Colonic mucosa (tissue), 4 donors: ENCODE data around the gene HSD17B8. TPM values are rescaled to one million over a fixed set of nuclear protein-coding genes. Genes with fewer than 3 reads are reported as not detected.

Experiments
- DNase-seq: peaks from one replicate; pipeline ENCODE4 v3.0.0-alpha.2; 2020
- H3K27ac ChIP-seq: fragments of 200-600 bp; one replicate; pipeline ENCODE4 v1.8.0; 2021
- H3K27me3 ChIP-seq: fragments of 200-600 bp; one replicate; pipeline ENCODE4 v1.8.0; 2021
- H3K36me3 ChIP-seq: fragments of 200-600 bp; one replicate; pipeline ENCODE4 v1.8.0; 2021
- H3K4me1 ChIP-seq: fragments of 200-600 bp; one replicate; pipeline ENCODE4 v1.8.0; 2021; ENCODE audit warnings: mild to moderate bottlenecking
- H3K4me3 ChIP-seq: fragments of 200-600 bp; one replicate; pipeline ENCODE4 v1.8.0; 2021
- H3K9ac ChIP-seq, 2 donors: one replicate each; pipeline ENCODE4 v1.7.0; 2013; ENCODE audit warnings: control low read depth in 2 of 2, low read depth in 2 of 2, low read length in 2 of 2
- H3K9me3 ChIP-seq: fragments of 200-600 bp; one replicate; pipeline ENCODE4 v1.8.0; 2021
- intact Hi-C: fragments of 100-400 bp; cut with DNase I; formaldehyde crosslinking; loops from one replicate; pipeline ENCODE4 v1.14.1; 2022
- total RNA-seq, 2 donors: library from RNA; stranded (reverse); fragmentation: NEBNext Ultra II Directional in 1 of 2; extraction: Animal tissue kit (Norgen Biotek cat#: 25700) in 1 of 2; gene quantifications; one replicate each; pipeline ENCODE4 v1.2.1, GENCODE V29; 2021
- TF ChIP-seq, protein P1 (sequence below): fragments of 200-600 bp; IDR thresholded peaks from one replicate; pipeline ENCODE4 v1.8.0; 2022; ENCODE audit warnings: antibody characterized with exemption, mild to moderate bottlenecking
- donor health status: healthy.
- donor health status: DM: no; HTN: no; CAD: no.
- donor health status: DM: no; HTN: no; CAD: no.

Gene HSD17B8
- total RNA-seq, 2 donors from 2014 or later = 13.0 to 23.7 TPM

DNA sequence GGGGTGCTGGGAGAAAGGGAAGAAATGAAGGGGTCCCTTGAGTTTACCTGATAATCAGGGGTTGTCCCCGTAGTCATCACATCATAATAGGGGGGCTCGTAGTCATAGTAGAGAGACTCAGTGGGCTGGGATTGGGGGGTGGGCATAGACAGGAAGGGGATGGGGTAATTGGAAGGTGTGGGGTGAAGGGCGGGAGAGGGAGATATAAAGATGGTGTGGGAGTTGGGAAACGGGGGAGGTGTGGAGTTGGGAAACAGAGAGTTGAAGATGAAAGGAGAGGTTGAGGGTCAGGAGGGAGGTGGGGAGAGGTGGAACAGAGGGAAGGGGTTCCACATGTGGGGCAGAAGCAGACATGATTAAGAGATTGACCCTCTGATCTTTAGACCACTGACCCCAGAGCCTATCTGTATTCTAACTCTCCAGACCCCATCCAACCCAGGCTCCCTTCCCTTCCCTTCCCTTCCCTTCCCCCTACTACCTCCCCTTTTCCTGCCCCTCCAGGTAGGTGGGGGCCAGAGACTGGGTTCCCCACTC, 18.7 kb upstream of the HSD17B8 start:
- intact Hi-C loops = no loop called here
- H3K27ac ChIP-seq = no peak overlapping the region
- no peak overlapping the region for H3K4me3 ChIP-seq
- no peaks in the 10 kb centered on the region for H3K36me3 ChIP-seq
- TF ChIP-seq, protein P1, sequence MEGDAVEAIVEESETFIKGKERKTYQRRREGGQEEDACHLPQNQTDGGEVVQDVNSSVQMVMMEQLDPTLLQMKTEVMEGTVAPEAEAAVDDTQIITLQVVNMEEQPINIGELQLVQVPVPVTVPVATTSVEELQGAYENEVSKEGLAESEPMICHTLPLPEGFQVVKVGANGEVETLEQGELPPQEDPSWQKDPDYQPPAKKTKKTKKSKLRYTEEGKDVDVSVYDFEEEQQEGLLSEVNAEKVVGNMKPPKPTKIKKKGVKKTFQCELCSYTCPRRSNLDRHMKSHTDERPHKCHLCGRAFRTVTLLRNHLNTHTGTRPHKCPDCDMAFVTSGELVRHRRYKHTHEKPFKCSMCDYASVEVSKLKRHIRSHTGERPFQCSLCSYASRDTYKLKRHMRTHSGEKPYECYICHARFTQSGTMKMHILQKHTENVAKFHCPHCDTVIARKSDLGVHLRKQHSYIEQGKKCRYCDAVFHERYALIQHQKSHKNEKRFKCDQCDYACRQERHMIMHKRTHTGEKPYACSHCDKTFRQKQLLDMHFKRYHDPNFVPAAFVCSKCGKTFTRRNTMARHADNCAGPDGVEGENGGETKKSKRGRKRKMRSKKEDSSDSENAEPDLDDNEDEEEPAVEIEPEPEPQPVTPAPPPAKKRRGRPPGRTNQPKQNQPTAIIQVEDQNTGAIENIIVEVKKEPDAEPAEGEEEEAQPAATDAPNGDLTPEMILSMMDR = no peak
- no peaks in the 10 kb centered on the region for H3K4me1 ChIP-seq
- no peak overlapping the region for H3K9ac ChIP-seq
- peaks cover under 1% of the 10 kb centered on the region for H3K27me3 ChIP-seq
- no peaks in the 10 kb centered on the region for H3K9me3 ChIP-seq
- no peak for DNase-seq

DNA sequence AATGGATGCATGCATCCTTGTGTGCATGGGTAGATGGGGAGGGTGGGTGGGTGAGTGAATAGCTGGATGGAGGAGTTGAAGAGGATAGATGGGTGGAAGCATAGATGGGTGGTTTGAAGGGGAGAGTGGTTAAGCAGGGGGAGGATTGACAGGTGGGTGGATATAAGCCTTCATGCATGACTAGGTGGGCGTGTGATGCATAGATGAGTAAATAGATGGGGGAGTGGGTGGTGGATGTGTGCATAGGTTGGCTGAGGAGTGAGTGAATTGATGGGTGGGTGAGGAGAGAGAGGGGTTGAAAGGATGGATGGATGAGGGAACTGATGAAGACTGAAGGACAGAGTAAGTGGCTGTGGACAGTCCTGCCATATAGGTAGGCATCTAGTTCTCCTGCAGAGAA, 16.6 kb upstream of the HSD17B8 start:
- Histone ChIP-seq H3K9ac (no peak overlapping the region), H3K4me1 (peaks cover 6% of the 10 kb centered on the region), H3K4me3 (no peak overlapping the region), H3K27me3 (peaks cover 22% of the 10 kb centered on the region), H3K36me3 (no peaks in the 10 kb centered on the region), H3K9me3 (no peaks in the 10 kb centered on the region), H3K27ac (no peak overlapping the region)
- TF ChIP-seq, protein P1 = no peak
- DNase-seq = no peak
- intact Hi-C loops = no loop called here

DNA sequence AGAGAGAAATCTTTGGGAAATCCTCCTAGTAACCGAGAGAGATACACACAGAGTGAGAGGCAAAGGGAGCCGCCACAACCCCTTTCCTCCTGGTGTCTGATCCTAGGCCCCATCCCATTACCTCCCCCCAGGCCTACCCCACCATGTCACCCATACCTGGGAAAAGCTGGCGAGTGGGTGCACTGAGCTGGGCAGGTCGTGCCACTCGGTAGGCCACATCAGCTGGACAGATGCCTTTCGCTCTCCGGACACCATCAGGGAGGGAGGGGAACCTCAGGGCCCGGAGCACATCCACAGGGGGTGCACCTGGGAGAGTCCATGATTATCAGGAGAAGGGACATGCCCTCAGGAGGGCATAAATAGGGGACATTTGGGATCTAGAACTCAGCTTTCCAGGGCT, 15.3 kb upstream of the HSD17B8 start:
- Histone ChIP-seq H3K9me3 (no peaks in the 10 kb centered on the region), H3K36me3 (no peaks in the 10 kb centered on the region), H3K27ac (no peak overlapping the region), H3K4me1 (peaks cover 6% of the 10 kb centered on the region), H3K9ac (no peak overlapping the region), H3K4me3 (no peak overlapping the region), H3K27me3 (peaks cover 24% of the 10 kb centered on the region)
- intact Hi-C loops = no loop called here
- TF ChIP-seq, protein P1 = no peak
- no peak for DNase-seq

DNA sequence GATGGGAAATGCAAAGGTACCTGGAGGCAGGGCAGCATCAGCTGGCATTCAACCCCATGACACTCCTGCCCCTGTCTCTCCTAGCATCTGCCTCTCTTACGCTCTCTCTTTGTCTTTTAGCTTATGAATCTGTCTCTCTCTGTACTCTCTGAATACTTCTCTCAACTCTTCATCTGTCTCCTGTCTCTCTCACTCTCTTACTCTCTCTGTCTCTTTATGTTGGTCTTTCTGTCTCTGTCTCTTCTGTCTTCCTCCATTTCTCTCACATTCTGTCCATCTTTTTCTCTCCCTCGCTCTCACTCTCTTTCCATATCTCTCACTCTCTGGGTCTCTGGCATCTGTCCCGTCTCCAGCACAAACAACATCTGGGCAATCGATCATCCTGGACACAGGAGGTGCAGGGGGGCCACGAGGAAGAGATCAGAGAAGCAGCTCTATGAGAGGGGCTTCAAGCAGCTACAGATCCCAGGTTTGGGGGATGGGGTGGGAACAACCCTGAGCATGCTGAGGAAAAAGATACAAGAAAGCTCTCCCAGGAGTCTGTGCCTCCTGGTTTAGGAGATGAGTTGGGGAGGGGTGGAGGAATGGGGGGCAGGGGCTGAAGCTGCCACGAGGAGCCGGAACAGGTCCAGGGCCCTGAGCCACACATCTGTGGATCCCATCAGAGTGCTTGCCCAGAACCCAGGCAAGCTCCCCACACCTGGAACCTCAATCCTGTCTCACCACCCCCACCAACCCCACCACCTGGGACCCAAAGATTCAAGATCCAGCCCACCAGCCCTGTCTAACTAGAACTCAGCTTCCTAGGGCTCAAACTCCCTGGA, 14.6 kb upstream of the HSD17B8 start:
- no peak overlapping the region for H3K27ac ChIP-seq
- TF ChIP-seq, protein P1 = no peak
- H3K36me3 ChIP-seq = no peaks in the 10 kb centered on the region
- no peak for DNase-seq
- H3K4me1 ChIP-seq = peaks cover 6% of the 10 kb centered on the region
- peaks cover 24% of the 10 kb centered on the region for H3K27me3 ChIP-seq
- H3K9me3 ChIP-seq = no peaks in the 10 kb centered on the region
- no peak overlapping the region for H3K4me3 ChIP-seq
- no peak overlapping the region for H3K9ac ChIP-seq
- intact Hi-C loops = no loop called here

DNA sequence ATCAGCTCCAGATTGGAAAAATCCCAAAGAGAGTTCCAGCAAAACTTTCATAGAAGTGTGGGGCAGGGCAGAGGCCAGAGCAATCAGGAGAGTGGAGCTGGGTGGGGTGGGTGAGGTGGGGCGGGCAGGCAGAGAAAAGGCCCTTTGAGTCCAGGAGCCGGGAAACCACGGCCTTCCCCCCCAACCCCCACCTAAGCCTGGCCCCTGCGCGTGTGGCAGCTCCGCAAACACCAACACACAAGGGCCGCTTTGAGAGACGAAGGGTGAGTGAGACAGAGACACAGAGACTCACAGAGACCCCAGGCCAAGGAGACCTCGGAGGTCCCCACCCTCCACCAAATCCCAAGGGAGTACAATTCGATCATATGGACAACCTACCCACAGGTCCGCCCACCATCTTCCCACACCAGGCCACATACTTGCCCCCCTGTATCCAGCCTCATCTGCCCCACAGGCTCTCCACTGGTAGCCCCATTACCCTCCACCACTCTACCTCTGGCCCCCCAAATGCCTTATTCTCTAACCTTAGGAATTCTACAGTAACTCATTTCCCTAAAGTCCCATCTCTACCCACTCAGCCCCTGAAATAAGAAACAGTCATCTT, 13.8 kb upstream of the HSD17B8 start:
- peaks cover 24% of the 10 kb centered on the region for H3K27me3 ChIP-seq
- intact Hi-C loops = no loop called here

More for the DNA sequence above, 13.8 kb upstream of the HSD17B8 start:
- no peaks in the 10 kb centered on the region for H3K36me3 ChIP-seq
- no peak overlapping the region for H3K4me3 ChIP-seq
- H3K9me3 ChIP-seq = no peaks in the 10 kb centered on the region
- H3K27ac ChIP-seq = no peak overlapping the region
- TF ChIP-seq, protein P1 = no peak
- DNase-seq = no peak
- H3K4me1 ChIP-seq = peaks cover 6% of the 10 kb centered on the region
- H3K9ac ChIP-seq = no peak overlapping the region
